ENCODE data around the gene PCDHA3. TPM values are rescaled to one million over a fixed set of nuclear protein-coding genes. Genes with fewer than 3 reads are reported as not detected.
"Not testable (repeated sequence)": the region's sequence is repeated elsewhere in the genome, so short reads cannot be mapped to it uniquely, and the experiment has no call there.

Gene PCDHA3
- polyA plus RNA-seq, 1 donor from 2014 or later, result 1.7 TPM

DNA sequence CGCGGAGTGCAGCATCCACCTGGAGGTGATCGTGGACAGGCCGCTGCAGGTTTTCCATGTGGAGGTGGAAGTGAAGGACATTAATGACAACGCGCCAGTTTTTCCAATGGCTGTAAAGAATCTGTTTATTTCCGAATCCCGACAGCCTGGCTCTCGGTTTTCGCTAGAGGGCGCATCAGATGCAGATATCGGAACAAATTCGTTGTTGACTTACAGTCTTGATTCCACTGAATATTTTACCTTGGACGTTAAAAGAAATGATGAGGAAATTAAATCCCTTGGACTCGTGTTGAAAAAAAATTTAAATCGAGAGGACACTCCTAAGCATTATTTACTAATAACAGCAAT lies 611 bp downstream of the PCDHA3 start:
- no peak overlapping the region for H3K4me3 ChIP-seq (ENCODE audit: low read length)
- TF ChIP-seq, protein P1, sequence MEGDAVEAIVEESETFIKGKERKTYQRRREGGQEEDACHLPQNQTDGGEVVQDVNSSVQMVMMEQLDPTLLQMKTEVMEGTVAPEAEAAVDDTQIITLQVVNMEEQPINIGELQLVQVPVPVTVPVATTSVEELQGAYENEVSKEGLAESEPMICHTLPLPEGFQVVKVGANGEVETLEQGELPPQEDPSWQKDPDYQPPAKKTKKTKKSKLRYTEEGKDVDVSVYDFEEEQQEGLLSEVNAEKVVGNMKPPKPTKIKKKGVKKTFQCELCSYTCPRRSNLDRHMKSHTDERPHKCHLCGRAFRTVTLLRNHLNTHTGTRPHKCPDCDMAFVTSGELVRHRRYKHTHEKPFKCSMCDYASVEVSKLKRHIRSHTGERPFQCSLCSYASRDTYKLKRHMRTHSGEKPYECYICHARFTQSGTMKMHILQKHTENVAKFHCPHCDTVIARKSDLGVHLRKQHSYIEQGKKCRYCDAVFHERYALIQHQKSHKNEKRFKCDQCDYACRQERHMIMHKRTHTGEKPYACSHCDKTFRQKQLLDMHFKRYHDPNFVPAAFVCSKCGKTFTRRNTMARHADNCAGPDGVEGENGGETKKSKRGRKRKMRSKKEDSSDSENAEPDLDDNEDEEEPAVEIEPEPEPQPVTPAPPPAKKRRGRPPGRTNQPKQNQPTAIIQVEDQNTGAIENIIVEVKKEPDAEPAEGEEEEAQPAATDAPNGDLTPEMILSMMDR (IDR thresholded peaks at IDR 0.05; ENCODE audit: poor library complexity, severe bottlenecking), result no peak
- no peak for TF ChIP-seq EZH2 (IDR thresholded peaks at IDR 0.05; ENCODE audit: borderline replicate concordance, insufficient read depth, low read length, poor library complexity, severe bottlenecking)
- TF ChIP-seq, protein P2, sequence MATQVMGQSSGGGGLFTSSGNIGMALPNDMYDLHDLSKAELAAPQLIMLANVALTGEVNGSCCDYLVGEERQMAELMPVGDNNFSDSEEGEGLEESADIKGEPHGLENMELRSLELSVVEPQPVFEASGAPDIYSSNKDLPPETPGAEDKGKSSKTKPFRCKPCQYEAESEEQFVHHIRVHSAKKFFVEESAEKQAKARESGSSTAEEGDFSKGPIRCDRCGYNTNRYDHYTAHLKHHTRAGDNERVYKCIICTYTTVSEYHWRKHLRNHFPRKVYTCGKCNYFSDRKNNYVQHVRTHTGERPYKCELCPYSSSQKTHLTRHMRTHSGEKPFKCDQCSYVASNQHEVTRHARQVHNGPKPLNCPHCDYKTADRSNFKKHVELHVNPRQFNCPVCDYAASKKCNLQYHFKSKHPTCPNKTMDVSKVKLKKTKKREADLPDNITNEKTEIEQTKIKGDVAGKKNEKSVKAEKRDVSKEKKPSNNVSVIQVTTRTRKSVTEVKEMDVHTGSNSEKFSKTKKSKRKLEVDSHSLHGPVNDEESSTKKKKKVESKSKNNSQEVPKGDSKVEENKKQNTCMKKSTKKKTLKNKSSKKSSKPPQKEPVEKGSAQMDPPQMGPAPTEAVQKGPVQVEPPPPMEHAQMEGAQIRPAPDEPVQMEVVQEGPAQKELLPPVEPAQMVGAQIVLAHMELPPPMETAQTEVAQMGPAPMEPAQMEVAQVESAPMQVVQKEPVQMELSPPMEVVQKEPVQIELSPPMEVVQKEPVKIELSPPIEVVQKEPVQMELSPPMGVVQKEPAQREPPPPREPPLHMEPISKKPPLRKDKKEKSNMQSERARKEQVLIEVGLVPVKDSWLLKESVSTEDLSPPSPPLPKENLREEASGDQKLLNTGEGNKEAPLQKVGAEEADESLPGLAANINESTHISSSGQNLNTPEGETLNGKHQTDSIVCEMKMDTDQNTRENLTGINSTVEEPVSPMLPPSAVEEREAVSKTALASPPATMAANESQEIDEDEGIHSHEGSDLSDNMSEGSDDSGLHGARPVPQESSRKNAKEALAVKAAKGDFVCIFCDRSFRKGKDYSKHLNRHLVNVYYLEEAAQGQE (IDR thresholded peaks at IDR 0.05; ENCODE audit: borderline replicate concordance), result no peak
- TF ChIP-seq RAD21 (conservative IDR thresholded peaks at IDR 0.05), result no peak
- TF ChIP-seq POLR2AphosphoS5 (IDR thresholded peaks at IDR 0.05), result no peak
- no peak for TF ChIP-seq TAF1 (IDR thresholded peaks at IDR 0.05; ENCODE audit: low read depth)
- TF ChIP-seq SMC3 (conservative IDR thresholded peaks at IDR 0.05; ENCODE audit: poor library complexity), result no peak
- no peak for TF ChIP-seq EP300 (conservative IDR thresholded peaks at IDR 0.05; ENCODE audit: poor library complexity, severe bottlenecking)
- no peak for TF ChIP-seq MXI1 (conservative IDR thresholded peaks at IDR 0.05; ENCODE audit: poor library complexity, severe bottlenecking)

DNA sequence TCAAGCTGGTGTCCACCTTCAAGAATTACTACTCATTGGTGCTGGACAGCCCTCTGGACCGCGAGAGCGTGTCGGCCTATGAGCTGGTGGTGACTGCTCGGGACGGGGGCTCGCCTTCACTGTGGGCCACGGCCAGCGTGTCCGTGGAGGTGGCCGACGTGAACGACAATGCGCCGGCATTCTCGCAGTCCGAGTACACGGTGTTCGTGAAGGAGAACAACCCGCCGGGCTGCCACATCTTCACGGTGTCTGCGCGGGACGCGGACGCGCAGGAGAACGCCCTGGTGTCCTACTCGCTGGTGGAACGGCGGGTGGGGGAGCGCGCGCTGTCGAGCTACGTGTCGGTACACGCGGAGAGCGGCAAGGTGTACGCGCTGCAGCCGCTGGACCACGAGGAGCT lies 1.5 kb downstream of the PCDHA3 start:
- H3K27me3 ChIP-seq (ENCODE audit: insufficient read depth, low read depth, low read length); H2AFZ ChIP-seq (ENCODE audit: low read depth, low read length); H4K20me1 ChIP-seq (ENCODE audit: insufficient read depth); H3K9ac ChIP-seq (ENCODE audit: low read length); H3F3A ChIP-seq (ENCODE audit: insufficient read depth, low read length, poor library complexity, severe bottlenecking); H3K9me2 ChIP-seq (ENCODE audit: insufficient read depth, low read length); H3K4me3 ChIP-seq (ENCODE audit: low read length); H3K27ac ChIP-seq (ENCODE audit: low read length); H3K4me2 ChIP-seq (ENCODE audit: low read length): not testable (repeated sequence)
- H3K36me3 ChIP-seq (ENCODE audit: insufficient read depth, low read length), result peaks cover 23% of the 10 kb centered on the region
- peaks cover 22% of the 10 kb centered on the region for H3K79me2 ChIP-seq (replicated peaks; ENCODE audit: insufficient read depth, low read length)
- peaks cover 40% of the 10 kb centered on the region for H3K9me3 ChIP-seq (ENCODE audit: low read length)

More for the DNA sequence above, 611 bp downstream of the PCDHA3 start:
- Histone ChIP-seq H2AFZ (ENCODE audit: low read depth, low read length) (no peak overlapping the region), H3K27me3 (ENCODE audit: insufficient read depth, low read depth, low read length) (no peaks in the 10 kb centered on the region), H3K9me3 (ENCODE audit: low read length) (peaks cover 49% of the 10 kb centered on the region), H3K4me2 (ENCODE audit: low read length) (no peak overlapping the region), H3K9ac (ENCODE audit: low read length) (no peak overlapping the region), H3K36me3 (ENCODE audit: insufficient read depth, low read length) (peaks cover 30% of the 10 kb centered on the region), H3F3A (ENCODE audit: insufficient read depth, low read length, poor library complexity, severe bottlenecking) (no peaks in the 10 kb centered on the region), H3K79me2 (replicated peaks; ENCODE audit: insufficient read depth, low read length) (peaks cover 24% of the 10 kb centered on the region), H4K20me1 (ENCODE audit: insufficient read depth) (no peaks in the 10 kb centered on the region), H3K9me2 (ENCODE audit: insufficient read depth, low read length) (no peaks in the 10 kb centered on the region), H3K27ac (ENCODE audit: low read length) (no peak overlapping the region)

DNA sequence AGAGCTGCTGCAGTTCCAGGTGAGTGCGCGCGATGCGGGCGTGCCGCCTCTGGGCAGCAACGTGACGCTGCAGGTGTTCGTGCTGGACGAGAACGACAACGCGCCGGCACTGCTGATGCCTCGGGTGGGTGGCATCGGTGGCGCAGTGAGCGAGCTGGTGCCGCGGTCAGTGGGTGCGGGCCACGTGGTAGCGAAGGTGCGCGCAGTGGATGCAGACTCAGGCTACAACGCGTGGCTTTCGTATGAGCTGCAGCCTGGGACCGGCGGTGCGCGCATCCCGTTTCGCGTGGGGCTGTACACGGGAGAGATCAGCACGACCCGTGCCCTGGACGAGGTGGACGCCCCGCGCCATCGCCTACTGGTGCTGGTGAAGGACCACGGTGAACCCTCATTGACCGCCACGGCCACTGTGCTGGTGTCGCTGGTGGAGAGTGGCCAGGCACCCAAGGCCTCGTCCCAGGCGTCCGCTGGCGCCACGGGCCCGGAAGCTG lies 2.0 kb downstream of the PCDHA3 start:
- Histone ChIP-seq H3K9me2 (ENCODE audit: insufficient read depth, low read length) (no peaks in the 10 kb centered on the region), H3K79me2 (replicated peaks; ENCODE audit: insufficient read depth, low read length) (peaks cover 21% of the 10 kb centered on the region), H3K27me3 (ENCODE audit: insufficient read depth, low read depth, low read length) (no peaks in the 10 kb centered on the region), H3K4me2 (ENCODE audit: low read length) (no peak overlapping the region), H3K27ac (ENCODE audit: low read length) (no peak overlapping the region), H2AFZ (ENCODE audit: low read depth, low read length) (no peak overlapping the region), H3K4me3 (ENCODE audit: low read length) (peak overlapping the region; percentile 4), H4K20me1 (ENCODE audit: insufficient read depth) (no peaks in the 10 kb centered on the region), H3F3A (ENCODE audit: insufficient read depth, low read length, poor library complexity, severe bottlenecking) (no peaks in the 10 kb centered on the region), H3K9me3 (ENCODE audit: low read length) (peaks cover 35% of the 10 kb centered on the region), H3K36me3 (ENCODE audit: insufficient read depth, low read length) (peaks cover 23% of the 10 kb centered on the region), H3K9ac (ENCODE audit: low read length) (no peak overlapping the region)
- TF ChIP-seq TAF1 (IDR thresholded peaks at IDR 0.05; ENCODE audit: low read depth) (no peak), EP300 (conservative IDR thresholded peaks at IDR 0.05; ENCODE audit: poor library complexity, severe bottlenecking) (no peak), POLR2AphosphoS5 (IDR thresholded peaks at IDR 0.05) (no peak), SMC3 (conservative IDR thresholded peaks at IDR 0.05; ENCODE audit: poor library complexity) (no peak), MXI1 (conservative IDR thresholded peaks at IDR 0.05; ENCODE audit: poor library complexity, severe bottlenecking) (no peak), RAD21 (conservative IDR thresholded peaks at IDR 0.05) (no peak), EZH2 (IDR thresholded peaks at IDR 0.05; ENCODE audit: borderline replicate concordance, insufficient read depth, low read length, poor library complexity, severe bottlenecking) (no peak)
- TF ChIP-seq, protein P2 (IDR thresholded peaks at IDR 0.05; ENCODE audit: borderline replicate concordance), result no peak
- TF ChIP-seq, protein P1 (IDR thresholded peaks at IDR 0.05; ENCODE audit: poor library complexity, severe bottlenecking), result no peak
